SK-N-SH treated with all-trans-retinoic acid at 6 μM for 48 hours (cell line): ENCODE data around the gene CD276.

Experiments
- ARNTL ChIP-seq: fragments of 450-650 bp; formaldehyde crosslinking; IDR thresholded peaks from 2 replicates; pipeline ENCODE4 v1.5.0; 2020; ENCODE audit warnings: low read depth, mild to moderate bottlenecking, moderate library complexity, borderline replicate concordance
- CSDC2 ChIP-seq: fragments of 250-450 bp; sonication (Bioruptor Pico); IDR thresholded peaks from 2 replicates; pipeline ENCODE4 v1.5.0; 2020; ENCODE audit warnings: mild to moderate bottlenecking, moderate library complexity
- GLIS3 ChIP-seq: fragments of 250-450 bp; sonication (Bioruptor Pico); IDR thresholded peaks from 2 replicates; pipeline ENCODE4 v1.5.0; 2020; ENCODE audit warnings: mild to moderate bottlenecking, moderate library complexity
- PATZ1 ChIP-seq: fragments of 250-450 bp; sonication (Bioruptor Pico); IDR thresholded peaks from 2 replicates; pipeline ENCODE4 v1.8.0; 2020; ENCODE audit warnings: mild to moderate bottlenecking, moderate library complexity, borderline replicate concordance
- SNAI2 ChIP-seq: fragments of 250-450 bp; sonication (Bioruptor Pico); IDR thresholded peaks from 2 replicates; pipeline ENCODE4 v1.5.0; 2020; ENCODE audit warnings: mild to moderate bottlenecking, moderate library complexity
- ZC3H10 ChIP-seq: fragments of 250-450 bp; sonication (Bioruptor Pico); IDR thresholded peaks from 2 replicates; pipeline ENCODE4 v1.5.1; 2021; ENCODE audit warnings: mild to moderate bottlenecking, moderate library complexity

DNA sequence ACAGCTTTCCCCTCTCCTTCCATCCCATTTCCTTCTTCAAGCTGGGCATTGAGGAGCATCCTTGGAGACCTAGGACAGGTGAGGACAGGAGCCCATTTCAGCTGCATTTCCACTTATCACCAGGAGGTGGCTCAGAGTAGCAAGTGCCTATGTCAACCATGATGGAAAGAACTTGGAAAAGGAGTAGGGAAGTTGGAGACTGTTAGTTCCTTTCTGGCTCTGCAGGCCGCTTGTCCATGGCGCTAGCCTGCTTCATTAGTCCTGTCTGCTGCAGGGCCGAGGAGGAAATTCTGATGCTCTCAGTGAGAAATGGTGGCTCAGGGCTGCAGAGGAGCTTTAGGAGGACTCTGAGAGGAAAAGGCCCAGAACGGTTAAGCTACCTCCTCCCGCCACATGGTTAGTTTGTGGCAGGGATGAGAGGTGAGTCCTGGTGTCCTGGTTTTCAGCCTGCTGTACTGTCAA lies 7.0 kb upstream of the CD276 start:
- no peak for TF ChIP-seq PATZ1
- no peak for TF ChIP-seq ARNTL (CRISPR knock-in tag)
- no peak for TF ChIP-seq ZC3H10 (CRISPR knock-in tag)
- TF ChIP-seq CSDC2, result no peak
- TF ChIP-seq GLIS3 (CRISPR knock-in tag), result no peak
- no peak for TF ChIP-seq SNAI2
